Loucy (cell line): Measurements from ENCODE around the gene IRF1.

Experiments
- CTCF ChIP-seq: fragments of 200-600 bp; sonication (generic); conservative IDR thresholded peaks from 2 replicates; pipeline ENCODE4 v1.5.1; 2014; ENCODE audit warnings: mild to moderate bottlenecking, antibody characterized with exemption, low read length
- EZH2phosphoT487 ChIP-seq: fragments of 200-600 bp; IDR thresholded peaks from 2 replicates; pipeline ENCODE4 v1.6.1; 2018; ENCODE audit warnings: antibody characterized with exemption, mild to moderate bottlenecking, moderate library complexity, borderline replicate concordance

- no peak for TF ChIP-seq CTCF
- TF ChIP-seq EZH2phosphoT487 = no peak
Observed at GRCh38 chr5:132466433-132467286, 23.9 kb downstream of the IRF1 start.
